AG04449 (cell line): ENCODE results near the gene CD151.

Experiments used
- CTCF ChIA-PET: fragments of 350-600 bp; formaldehyde crosslinking; extraction: SDS; loops from one replicate; lab custom pipeline; 2021; ENCODE audit warnings: antibody characterized with exemption; lab: Yijun Ruan, JAX
- POLR2A ChIA-PET: fragments of 400-600, 350-600 bp; formaldehyde crosslinking; extraction: SDS; loops from one replicate; lab custom pipeline; 2020; ENCODE audit warnings: antibody characterized with exemption, inconsistent platforms; lab: Yijun Ruan, JAX
- DNase-seq: peaks from one replicate; pipeline ENCODE4 v3.0.0-alpha.2; 2010; ENCODE audit warnings: low read depth, low spot score
- H3K4me3 ChIP-seq: 2 replicates; pipeline ENCODE4 v1.5.1; 2011; ENCODE audit warnings: low read depth, mild to moderate bottlenecking, control low read depth, low read length
- TF ChIP-seq, protein P1 (sequence below): IDR thresholded peaks from one replicate; pipeline ENCODE4 v1.5.1; 2011; ENCODE audit warnings: mild to moderate bottlenecking, moderate library complexity, low read length, control low read depth, inconsistent platforms; ENCODE audit not compliant: insufficient read depth; ENCODE audit errors: missing control alignments

CD151 gene

DNA sequence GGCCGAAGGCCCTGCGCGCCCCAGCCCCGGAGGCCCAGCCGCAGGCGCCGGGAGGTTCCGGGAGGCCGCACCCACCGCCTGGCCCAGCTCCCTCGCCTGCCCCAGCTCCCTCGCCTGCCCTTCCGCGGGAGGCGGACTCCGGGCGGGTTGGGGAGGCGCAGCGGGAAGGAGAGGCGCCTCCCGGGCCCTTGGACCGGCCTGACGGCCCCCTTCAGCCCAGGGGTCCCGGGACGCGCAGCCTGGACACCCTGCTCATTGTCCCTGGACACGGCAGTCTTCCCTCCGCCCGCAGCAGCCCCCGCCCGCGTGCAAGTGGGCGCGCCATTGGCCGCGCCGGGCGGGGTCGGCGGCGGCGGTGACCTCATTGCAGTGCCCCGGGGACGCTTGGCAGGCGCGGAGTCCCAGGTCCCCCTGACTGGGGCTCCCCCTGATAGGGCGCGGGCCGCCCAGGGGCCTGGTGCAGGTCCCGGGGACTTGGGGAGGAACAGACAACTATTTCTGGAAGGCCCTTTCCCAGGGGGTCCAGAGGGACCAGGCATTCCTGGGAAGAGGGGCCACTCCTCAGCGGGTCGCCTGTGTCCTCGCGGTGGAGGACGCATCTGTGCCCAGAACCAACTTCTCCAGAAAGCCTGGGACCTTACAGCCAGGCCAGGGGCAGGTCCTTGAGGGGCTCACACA lies 501 bp downstream of the CD151 start:
- CTCF ChIA-PET = interaction anchor here (1.0 to 1.3 kb wide), 2 partner anchors 9 to 14 kb away, joined by 4 to 5 read pairs; partner anchors contain the start of gene PNPLA2

DNA sequence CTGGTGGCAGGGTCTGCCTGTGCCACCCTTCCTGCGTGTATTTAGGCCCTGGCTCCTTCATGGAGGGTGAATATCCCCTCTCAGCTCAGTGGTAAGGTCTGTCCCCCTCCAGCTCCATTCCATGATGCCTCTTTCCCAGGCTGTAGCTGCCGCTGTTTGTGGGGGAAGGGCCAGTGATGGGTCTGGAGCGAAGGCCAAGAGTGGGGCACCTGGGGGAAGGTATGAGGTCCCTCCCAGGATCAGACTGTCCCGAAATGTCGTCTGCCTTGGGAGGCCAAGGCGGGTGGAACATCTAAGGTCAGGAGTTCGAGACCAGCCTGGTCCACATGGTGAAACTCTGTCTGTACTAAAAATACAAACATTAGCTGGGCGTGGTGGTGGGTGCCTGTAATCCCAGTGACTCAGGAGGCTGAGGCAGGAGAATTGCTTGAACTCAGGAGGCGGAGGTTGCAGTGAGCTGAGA lies 1.1 kb downstream of the CD151 start:
- H3K4me3 ChIP-seq = peak overlapping the region; percentile 76
- DNase-seq = no peak
- TF ChIP-seq, protein P1, sequence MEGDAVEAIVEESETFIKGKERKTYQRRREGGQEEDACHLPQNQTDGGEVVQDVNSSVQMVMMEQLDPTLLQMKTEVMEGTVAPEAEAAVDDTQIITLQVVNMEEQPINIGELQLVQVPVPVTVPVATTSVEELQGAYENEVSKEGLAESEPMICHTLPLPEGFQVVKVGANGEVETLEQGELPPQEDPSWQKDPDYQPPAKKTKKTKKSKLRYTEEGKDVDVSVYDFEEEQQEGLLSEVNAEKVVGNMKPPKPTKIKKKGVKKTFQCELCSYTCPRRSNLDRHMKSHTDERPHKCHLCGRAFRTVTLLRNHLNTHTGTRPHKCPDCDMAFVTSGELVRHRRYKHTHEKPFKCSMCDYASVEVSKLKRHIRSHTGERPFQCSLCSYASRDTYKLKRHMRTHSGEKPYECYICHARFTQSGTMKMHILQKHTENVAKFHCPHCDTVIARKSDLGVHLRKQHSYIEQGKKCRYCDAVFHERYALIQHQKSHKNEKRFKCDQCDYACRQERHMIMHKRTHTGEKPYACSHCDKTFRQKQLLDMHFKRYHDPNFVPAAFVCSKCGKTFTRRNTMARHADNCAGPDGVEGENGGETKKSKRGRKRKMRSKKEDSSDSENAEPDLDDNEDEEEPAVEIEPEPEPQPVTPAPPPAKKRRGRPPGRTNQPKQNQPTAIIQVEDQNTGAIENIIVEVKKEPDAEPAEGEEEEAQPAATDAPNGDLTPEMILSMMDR = no peak
- ChIA-PET POLR2A (interaction anchor here (1.6 to 8.7 kb wide), 3 partner anchors 11 to 14 kb away, joined by 7 to 109 read pairs (median 96); partner anchors contain the start of genes PNPLA2, POLR2L and TSPAN4), CTCF (interaction anchor here (0.7 to 1.3 kb wide), 5 partner anchors 10 to 18 kb away, joined by 3 to 5 read pairs (median 4); partner anchors contain the start of gene PNPLA2)

More for the DNA sequence above, 501 bp downstream of the CD151 start:
- H3K4me3 ChIP-seq = peak overlapping the region; percentile 76
- POLR2A ChIA-PET = interaction anchor here (7.5 to 8.7 kb wide), 2 partner anchors 12 to 14 kb away, joined by 96 to 109 read pairs; partner anchors contain the start of genes PNPLA2, POLR2L and TSPAN4
- no peak for DNase-seq
- TF ChIP-seq, protein P1 = no peak

DNA sequence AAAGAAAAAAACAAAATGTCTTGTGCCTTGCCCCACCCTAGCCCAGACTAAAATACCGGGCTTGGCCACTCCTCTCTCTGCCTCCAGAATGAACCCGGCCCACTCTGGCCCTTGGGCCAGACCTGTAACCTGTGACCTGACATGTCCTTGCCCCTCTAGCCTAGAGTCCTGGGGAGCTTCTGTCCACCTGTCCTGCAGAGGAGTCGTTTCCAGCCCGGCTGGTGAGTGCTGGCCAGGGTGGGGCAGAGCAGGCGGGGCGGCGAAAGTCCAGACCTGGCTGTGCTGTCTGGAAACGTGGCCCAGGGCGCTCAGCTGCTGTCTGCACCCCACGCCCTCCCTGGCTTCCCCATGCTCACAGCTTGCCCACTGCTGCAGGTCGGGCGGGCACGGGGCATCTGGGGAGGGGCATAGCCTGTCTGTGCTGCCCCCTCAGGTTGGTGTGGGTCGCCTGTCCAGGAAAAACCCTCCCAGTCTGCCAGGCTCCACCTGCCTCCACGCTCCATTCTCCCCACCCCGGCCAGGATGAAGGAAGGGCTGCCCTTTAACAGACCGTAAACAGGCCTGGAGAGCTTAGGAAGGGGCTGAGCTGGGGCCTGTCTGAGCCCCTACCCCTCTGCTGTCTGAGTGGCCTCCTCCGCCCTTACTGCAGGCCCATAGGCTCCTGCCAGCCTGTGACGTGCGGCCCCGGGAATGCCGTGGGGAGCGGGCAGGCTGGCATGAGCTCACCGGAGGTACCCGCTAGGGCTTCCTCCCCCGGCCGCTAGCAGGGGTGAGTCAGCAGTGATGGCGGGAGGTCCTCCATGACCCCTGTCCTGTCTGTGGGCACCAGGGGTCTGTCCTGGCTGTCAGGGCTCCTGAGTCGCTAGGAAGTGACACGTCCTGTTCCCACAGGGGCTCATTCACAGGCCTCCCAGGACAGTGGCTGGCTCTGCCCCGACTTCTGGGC lies 1.9 kb downstream of the CD151 start:
- CTCF ChIA-PET = interaction anchor here (0.7 to 1.3 kb wide), 7 partner anchors 11 to 19 kb away, joined by 3 to 5 read pairs (median 4); partner anchors contain the start of gene PNPLA2
- POLR2A ChIA-PET = interaction anchor here (0.8 to 8.7 kb wide), 5 partner anchors 10 to 25 kb away, joined by 3 to 109 read pairs (median 7); partner anchors contain the start of genes PNPLA2, POLR2L, RPLP2 and TSPAN4

DNA sequence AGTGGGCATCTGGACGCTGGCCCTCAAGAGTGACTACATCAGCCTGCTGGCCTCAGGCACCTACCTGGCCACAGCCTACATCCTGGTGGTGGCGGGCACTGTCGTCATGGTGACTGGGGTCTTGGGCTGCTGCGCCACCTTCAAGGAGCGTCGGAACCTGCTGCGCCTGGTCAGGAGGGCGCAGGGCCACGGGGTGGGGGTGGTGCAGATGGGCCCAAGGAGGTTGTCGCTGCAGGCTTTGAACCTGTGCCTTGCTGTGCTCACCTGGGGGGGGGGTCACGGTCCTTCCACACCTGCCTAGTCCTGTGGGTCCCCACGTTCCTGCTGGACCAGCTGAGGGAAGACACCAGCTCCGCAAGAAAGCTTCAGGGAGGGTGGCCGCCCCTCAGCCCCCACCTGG lies 3.5 kb downstream of the CD151 start:
- ChIA-PET POLR2A (interaction anchor here (1.2 to 8.7 kb wide), 2 partner anchors 9 to 17 kb away, joined by 6 to 109 read pairs; partner anchors contain the start of genes PNPLA2, POLR2L and TSPAN4), CTCF (no interaction called here)
- TF ChIP-seq, protein P1 = no peak
- H3K4me3 ChIP-seq = no peak overlapping the region
- DNase-seq = no peak

More for the DNA sequence above, 1.9 kb downstream of the CD151 start:
- H3K4me3 ChIP-seq = peak overlapping the region; percentile 76
- DNase-seq = peak; percentile 55
- TF ChIP-seq, protein P1 = no peak

DNA sequence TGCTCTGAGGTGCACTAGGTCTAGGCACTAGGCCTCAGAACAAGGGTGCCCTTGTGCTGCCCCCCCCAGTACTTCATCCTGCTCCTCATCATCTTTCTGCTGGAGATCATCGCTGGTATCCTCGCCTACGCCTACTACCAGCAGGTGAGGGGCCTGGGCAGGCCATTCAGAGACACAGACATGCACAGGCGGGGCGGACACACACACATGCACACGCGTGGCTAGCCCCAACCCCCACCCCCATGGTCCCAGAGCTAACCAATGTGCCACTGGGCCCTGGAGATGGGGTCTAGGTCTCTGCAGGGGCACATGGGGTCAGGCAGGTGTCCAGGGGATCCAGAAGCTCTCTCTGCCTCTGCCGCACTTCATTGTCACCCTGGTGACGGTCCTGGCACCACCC lies 3.9 kb downstream of the CD151 start:
- no peak for DNase-seq
- ChIA-PET POLR2A (interaction anchor here (1.2 kb wide), 1 partner anchor 18 kb away, joined by 6 read pairs; the partner anchor contains the start of gene PNPLA2), CTCF (no interaction called here)
- TF ChIP-seq, protein P1 = no peak
- H3K4me3 ChIP-seq = no peak overlapping the region
